Measurements from ENCODE around the gene SIRT4.
"Not testable (repeated sequence)": the region's sequence is repeated elsewhere in the genome, so short reads cannot be mapped to it uniquely, and the experiment has no call there.

Gene SIRT4

DNA sequence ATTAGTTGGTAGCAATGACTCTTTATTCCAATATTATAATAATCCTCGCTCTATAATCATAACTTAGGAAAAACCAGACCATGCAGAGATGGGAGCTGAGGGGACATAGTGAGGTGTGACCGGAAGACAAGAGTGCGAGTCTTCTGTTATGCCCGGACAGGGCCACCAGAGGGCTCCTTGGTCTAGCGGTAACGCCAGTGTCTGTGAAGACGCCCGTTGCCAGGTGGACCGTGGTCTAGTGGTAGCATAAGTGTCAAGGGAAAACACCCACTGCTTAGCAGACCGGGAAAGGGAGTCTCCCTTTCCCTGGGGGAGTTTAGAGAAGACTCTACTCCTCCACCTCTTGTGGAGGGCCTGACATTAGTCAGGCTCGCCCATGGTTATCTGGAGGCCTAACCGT is 33.3 kb downstream of the SIRT4 start:
- not testable (repeated sequence) for DNase-seq (ENCODE audit: low read depth in 3 of 3)

DNA sequence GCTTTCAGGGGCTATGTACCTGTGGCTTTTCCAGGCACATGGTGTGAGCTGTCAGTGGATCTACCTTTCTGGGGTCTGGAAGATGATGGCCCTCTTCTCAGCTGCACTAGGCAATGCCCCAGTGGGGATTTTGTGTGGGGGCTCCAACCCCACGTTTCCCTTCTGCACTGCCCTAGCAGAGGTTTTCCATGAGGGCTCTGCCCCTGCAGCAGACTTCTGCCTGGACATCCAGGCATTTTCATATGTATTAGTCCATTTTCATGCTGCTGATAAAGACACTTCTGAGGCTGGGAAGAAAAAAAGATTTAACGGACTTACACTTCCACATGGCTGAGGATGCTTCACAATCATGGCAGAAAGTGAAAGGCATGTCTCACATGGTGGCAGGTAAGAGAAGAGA is 34.3 kb downstream of the SIRT4 start:
- not testable (repeated sequence) for DNase-seq (ENCODE audit: low read depth in 3 of 3)

DNA sequence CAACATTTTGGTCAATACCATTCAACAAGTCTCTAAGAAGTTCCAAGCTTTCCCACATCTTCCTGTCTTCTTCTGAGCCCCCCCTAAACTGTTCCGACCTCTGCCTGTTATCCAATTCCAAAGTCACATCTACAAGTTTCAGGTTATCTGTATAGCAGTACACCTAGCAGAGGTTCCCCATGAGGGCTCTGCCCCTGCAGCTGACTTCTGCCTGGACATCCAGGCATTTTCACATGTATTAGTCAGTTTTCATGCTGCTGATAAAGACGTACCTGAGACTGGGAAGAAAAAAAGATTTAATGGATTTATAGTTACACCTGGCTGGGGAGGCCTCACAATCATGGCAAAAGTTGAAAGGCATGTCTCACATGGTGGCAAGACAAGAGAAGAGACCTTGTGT is 35.6 kb downstream of the SIRT4 start:
- no peak for DNase-seq (ENCODE audit: low read depth in 3 of 3)

DNA sequence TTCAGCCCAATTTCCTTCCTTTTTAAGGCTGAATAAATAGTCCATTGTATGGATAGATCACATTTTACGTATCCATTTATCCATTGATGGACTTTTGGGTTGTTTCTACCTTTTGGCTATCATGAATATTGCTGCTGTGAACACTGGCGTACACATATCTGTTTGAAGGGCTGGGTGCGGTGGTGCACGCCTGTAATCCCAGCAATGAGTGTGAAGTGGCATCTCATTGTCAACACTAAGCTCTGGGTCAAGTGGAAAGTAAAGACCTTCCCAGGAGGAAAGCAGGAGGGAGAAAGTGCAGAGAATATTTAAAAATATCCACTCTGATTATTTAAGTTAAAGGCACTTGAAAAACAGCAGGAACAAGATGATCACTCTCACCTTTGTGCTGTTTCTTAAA is 37.1 kb downstream of the SIRT4 start:
- no peak for DNase-seq (ENCODE audit: low read depth in 3 of 3)

DNA sequence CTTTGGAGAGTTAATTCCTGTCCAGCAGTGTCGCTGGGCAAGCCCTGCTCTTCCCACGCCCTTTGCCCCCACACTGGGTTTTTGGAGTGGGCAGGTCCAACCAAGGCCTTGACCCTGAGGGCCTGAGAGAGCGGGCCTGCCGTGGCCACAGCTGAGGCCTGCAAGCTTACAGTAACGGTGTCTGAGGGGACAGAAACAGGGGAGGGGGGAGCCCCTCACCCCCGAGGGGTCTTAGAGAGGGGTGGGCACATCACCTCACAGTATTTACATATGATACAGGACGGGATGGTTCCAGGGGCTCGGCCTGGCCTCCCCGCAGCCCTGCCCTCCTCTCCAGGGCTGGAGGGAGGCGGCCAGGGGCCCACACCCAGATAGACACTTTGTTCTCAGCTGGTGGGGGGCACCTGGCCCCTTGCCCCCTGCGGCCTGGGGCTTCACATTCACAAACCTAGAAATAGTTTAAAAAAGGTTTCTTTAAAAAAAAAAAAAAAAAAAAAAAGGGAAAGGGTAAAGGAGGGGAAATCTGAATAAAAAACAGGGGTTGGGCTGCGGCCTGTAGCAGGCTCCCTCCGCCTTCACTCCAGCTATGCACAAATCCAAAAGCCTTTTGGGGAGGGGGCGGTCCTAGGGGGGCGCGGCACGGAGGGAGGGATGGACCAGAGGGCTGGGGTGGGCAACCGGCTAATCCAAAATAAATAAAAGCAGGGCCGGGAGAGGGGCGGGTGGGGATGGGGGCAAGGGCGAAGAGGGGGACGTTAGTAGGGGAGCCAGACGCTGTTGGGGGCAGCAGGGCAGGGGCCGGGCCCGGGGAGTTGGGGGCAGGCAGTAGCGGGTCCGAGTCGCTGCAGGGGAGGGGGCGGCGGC is 40.3 kb downstream of the SIRT4 start:
- no peak for DNase-seq (ENCODE audit: low read depth in 3 of 3)

DNA sequence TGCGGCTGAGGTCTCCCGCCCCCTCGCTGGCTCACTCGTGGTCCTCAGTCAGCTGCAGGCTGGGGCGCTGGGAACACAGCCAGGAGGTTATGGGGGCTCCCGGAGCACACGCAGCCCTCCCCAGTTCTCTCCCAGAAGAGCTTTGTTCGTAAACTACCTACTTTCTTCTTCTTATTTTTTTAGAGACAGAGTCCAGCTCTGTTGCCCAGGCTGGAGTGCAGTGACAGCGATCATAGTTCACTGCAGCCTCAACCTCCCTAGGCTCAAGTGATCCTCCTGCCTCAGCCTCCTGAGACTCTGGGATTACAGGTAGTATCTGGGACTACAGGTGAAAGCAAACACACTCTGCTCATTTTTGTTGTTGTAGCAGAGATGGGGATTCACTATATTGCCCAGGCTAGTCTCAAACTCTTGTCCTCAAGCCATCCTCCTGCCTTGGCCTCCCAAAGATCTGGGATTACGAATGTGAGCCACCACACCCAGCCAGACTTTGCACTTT is 41.0 kb downstream of the SIRT4 start:
- DNase-seq (ENCODE audit: low read depth in 3 of 3) = no peak

DNA sequence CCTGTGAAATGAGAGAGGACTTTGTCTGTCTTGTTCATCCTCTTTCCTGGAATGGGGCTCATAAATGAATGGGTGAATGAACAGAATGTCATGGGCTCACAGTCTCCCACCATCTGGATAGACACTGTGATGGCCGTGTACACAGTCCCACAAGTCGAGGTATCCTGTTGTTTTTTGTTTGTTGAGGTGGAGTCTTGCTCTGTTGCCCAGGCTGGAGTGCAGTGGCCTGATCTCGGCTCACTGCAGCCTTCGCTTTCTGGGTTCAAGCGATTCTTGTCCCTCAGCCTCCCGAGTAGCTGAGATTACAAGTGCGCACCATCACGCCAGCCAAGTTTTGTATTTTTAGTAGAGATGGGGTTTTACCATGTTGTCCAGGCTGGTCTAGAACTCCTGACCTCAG is 41.6 kb downstream of the SIRT4 start:
- no peak for DNase-seq (ENCODE audit: low read depth in 3 of 3)

DNA sequence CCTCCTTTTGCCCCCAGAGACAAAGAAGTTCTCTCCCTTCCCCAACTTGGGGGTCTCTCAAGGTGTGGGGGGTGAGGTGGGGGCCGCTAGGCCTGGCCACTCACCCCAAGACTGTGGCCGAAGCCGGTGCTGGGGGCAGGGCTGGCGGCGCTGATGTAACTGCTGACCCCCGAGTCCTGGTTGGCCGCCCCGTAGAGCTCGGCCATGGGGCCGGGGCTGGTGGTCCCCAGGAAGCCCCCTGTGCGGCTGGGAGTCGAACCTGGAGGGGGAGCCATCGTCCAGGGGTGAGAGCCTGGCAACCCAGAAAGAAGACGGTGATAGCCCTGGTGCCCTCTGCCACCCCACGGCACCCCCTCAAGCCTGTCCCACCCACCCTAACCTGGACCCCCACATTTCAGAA is 43.9 kb downstream of the SIRT4 start:
- DNase-seq (ENCODE audit: low read depth in 3 of 3) = no peak

DNA sequence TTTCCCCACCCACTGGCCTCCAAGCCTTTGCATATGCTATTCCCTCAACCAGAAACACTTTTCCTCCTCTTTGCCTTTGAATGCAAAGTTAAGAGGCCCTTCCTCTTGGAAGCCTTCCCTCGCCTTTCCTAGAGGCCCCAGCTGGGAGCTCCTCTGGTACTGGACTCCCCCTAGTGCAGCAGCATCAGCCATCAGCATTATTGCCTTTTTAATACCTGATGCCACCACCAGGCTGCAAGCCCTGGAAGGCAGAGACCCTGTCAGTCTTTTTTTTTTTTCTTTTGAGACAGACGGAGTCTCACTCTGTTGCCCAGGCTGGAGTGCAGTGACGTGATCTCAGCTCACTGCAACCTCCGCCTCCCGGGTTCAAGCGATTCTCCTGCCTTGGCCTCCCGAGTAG is 44.6 kb downstream of the SIRT4 start:
- no peak for DNase-seq (ENCODE audit: low read depth in 3 of 3)

DNA sequence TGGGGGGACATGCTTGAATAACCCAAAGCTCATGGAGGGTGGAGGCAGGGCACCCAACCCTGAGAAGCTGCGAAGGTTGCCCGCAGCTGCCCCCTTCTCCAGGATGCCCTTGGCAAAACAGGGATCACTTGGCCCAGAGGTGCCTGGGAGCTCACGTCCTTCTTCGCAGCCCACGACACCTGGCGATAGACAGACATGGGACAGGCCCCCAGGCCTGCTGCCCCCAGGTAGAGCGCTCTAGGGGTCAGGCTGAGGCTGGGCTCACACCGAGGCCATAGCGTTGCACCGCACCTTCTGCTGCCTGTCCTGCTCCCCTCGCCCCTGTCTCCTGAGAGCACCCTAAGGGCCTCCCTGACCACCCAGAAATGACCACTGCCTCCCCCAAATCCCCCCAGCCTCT is 45.6 kb downstream of the SIRT4 start:
- no peak for DNase-seq (ENCODE audit: low read depth in 3 of 3)

DNA sequence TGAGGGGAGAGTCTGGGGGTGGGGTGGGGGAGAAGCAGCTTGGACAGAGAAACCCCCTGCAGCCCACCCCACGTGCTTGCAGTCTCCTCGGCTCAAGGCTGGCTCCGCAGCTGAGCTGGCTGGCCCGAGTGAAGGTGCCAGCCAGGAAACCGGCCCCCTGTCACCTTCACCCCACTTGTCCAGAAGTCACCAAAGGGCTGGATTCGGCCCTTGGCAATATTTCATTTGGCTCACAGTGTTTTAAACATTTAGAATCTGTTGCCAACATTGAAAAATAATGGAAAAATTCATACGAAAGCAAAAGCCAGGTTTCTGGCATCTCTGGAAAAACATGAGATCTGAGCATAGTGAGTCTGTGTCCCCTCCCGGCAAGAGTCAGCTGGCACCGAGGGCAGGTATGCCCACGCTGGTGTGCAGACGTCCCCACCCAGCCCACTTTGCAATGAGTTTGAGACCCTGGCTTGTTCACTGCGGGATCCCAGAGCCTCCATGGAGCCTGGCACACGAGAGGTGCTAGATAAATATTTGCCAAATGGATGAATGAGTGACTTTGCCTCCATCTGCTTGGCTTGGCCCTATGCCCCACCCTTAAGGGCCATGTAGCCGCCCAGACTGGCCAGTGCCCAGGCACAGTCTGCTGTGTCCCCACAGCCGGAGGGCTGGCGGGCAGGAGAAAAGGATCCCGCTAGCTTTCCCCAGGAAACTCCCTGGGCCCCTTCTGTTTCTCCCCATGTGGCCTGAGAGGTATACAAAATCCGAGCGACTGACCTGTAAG is 48.6 kb downstream of the SIRT4 start:
- no peak for DNase-seq (ENCODE audit: low read depth in 3 of 3)

DNA sequence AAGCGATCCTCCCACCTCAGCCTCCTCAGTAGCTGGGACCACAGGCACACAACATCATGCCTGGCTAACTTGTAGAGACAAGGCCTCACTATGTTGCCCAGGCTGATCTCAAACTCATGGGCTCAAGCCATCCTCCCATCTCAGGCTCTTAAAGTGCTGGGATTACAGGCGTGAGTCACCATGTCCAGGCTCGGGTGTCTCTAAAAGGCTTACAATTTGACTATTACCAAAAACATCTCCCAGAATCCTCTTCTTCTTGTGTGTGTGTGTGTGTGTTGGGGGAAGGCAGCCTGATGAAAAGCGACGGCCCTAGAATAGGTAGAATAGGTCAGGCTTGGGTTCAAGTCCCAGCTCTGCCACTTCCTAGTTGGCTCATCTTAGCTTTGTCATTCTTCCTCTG is 50.0 kb downstream of the SIRT4 start:
- DNase-seq (ENCODE audit: low read depth in 3 of 3) = no peak

DNA sequence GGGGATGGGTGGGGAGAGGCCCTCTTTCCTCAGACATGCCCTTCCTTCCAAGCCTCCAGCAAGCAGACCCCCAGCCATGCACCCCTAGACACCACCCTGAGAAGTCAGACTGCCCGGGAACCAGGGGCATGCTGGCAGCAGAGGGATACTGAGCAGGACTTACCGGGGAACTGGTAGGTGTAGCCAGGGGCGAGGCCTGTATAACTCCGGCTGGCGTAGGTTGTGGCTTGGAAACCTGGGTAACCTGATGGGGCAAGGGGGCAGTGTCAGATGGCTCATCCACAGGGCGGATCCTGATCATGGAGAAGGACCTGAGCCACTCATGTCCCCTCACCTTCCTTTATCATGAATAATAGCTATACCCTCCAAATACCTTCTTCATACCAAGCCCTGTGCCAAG is 51.0 kb downstream of the SIRT4 start:
- DNase-seq (ENCODE audit: low read depth in 3 of 3) = no peak

DNA sequence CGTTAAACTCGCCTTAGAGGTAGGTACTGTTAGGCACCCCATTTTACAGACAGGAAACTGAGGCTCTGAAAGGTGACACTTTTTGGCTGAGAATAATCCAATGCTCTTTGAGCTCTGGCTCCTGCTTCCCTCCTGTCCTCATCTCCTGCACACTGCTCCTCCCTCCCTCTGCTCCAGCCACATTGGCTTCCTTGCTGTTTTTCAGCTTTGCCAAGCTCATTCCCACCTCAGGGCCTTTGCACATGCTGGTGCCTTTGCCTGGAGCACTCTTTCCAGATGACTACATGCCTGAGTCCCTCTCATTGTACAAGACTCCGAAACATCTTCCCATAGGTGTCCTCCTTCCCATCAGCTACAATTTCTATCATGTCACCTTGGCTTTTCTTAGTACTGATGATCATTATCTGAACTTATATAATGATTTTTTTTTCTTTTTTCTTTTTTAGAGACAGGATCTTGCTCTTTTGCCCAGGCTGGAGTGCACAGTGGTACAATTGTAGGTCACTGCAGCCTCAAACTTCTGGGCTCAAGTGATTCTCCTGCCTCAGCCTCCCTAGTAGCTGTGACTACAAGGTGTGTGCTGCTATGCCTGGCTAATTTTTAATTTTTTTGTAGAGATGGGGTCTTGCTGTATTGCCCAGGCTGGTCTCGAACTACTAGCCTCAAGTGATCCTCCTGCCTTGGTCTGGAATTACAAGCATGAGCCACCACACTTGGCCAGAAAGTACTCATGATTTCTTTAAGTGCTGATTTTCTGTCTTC is 51.6 kb downstream of the SIRT4 start:
- no peak for DNase-seq (ENCODE audit: low read depth in 3 of 3)

DNA sequence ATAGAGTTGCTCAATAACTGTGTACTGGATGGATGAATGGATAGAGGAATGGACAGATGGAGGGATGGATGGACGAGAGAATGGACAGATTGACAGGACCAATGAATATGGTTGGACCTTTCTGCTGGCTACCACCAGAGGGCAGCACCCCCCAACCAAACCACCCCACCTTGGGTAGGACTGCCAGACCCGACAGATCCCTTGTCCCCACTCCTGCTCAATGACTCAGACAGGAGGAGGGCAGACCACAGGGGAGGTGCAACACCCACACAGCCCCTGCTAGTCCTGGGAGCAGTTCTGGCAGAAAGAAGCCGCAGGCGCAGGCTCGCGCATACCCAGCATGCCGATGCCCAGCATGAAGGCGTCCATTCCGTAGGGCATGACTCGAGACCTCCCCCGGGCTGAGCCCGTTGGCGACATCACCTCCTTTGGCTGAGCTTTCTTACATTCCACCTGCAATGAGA is 54.5 kb downstream of the SIRT4 start:
- DNase-seq (ENCODE audit: low read depth in 3 of 3) = peak; percentile 58 to 72 (median 64)

DNA sequence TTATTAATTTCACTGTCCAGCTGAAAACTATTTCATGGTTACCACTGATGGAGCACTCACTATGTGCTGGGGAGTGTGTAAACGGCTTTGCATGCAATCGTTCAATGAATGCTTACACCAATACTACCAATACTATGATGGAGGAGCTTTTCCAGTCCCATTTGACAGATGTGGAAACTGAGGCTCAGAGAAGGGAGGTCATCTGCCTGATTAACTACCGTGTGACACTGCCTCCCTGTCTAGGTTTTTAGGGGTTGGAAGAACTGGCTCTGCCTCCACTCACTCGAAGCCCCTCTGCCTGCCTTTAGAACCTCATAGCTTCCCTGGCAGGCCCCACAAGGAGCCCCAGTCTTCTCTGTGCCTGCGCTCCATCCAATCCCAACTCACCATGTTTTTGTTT is 55.0 kb downstream of the SIRT4 start:
- no peak for DNase-seq (ENCODE audit: low read depth in 3 of 3)

DNA sequence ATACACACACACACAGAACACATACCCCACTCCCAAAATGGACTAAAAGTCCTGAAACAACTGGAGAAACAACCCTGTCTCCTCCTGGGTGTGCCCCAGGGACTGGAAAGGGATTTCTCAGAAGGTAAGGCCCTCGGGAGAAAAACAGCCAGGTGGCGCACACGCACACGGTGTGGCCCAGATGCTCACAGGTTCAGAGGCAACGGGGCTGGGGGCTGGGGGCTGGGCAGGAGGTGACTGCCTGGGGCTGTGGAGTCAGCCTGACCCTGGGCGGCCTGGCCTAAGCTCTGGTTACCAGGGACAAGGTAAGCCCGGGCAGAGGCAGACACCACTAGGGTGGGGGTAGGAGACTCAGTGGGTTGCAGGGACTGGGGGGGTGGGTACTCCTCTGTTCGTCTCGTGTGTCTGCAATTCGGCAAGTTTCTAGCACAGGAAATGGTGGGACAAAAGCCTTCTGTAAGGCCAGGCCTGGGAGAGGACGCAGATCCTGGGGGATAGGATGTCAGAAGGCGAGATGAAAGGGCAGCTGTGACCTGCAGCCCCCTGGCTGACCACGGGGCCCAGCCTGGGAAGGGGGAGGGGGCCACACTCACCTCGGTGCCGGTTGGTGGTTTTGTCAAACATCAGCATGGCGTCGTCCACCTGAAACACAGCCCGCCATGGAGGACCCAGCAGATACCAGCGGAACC is 56.4 kb downstream of the SIRT4 start:
- no peak for DNase-seq (ENCODE audit: low read depth in 3 of 3)

DNA sequence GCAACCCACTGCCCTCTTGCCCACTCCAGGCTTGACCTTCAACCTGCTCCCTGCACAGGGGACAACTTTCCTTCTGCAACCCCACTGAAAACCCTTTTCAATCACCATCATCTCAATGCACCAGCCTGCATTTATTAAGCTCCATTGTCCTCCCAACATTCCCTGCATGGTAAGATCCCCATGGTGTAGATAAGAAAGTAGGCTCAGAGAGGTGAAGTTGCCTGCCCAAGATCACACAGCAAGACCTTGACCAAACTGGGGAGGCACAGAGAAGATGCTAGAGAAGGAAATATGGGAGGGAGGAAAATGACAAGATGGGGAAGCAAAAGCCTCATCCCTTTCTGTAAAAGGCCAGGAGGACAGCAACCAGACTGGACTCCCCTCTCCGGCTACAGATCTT is 57.0 kb downstream of the SIRT4 start:
- DNase-seq (ENCODE audit: low read depth in 3 of 3) = no peak

DNA sequence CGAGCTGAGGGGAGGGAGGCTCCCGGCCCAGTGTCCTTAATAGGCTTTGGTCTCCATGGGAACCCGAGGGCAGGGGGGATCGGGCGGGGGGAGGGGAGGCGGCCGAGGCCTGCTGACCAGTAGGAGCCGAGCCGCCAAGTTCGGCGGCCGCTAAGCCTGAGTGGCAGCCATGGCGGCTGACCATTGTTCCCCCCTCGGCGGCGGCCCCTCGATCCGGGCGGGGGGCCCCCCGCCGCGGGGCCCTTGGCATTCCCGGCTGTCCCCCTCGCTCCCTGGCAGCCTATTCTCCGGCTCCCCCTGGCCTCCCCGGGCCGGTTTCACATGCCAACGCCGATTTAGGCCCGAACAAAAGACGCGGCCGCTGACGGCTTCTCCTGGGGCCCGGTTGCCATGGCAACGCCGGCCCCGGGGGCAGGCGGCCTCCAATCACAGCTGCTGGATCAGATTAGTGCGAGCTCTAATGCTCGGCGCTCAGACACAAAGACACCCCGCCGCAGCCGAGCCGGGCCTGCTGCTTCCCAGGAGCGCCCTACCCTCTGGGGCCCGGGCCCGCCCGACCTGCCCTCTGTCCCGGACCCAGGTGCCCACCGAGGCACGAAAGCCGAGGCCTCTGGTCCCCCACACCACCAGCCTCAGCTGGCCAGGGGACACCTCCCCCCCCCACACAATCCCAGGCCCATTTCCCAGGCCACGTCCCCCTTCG is 59.5 kb downstream of the SIRT4 start:
- no peak for DNase-seq (ENCODE audit: low read depth in 3 of 3)

Data from stimulated activated CD4-positive, alpha-beta T cell treated with anti-CD3 and anti-CD28 coated beads, TNF-alpha, amount 100 ng/mL, for 4 hours (primary cell).